GF-D8 (cell line): Measurements from ENCODE around the gene CEMIP.

Source experiments
- DNase-seq: peaks from one replicate; lab custom pipeline; 2025; lab: John Stamatoyannopoulos, UW

CEMIP gene

GRCh38 chr15:80979538-80980200, 200.5 kb downstream of the CEMIP start:
- DNase-seq: no peak

DNA sequence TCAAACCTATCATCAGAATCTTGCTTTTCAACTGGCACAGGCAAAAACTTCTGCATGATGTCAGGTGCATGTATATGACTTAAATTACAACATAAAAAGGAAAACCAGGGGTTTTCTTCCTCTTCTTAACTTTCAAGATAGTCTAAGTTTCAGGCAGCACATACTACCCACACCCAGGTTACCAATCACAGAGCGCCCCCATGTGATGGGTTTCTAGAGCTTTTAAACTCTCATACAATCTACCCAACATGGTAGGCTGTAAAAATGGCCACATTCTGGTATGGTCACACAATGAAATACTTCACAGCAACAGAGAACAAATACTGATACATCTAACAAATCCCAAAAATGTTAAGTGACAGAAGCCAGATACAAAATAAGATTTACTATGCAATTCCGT, 203.0 kb downstream of the CEMIP start:
- DNase-seq: no peak

- no peak for DNase-seq
Measured at GRCh38 chr15:80982839-80983238, 203.7 kb downstream of the CEMIP start.

- peak; percentile 67 for DNase-seq
Measured at GRCh38 chr15:80984856-80985255, 205.7 kb downstream of the CEMIP start.

DNA sequence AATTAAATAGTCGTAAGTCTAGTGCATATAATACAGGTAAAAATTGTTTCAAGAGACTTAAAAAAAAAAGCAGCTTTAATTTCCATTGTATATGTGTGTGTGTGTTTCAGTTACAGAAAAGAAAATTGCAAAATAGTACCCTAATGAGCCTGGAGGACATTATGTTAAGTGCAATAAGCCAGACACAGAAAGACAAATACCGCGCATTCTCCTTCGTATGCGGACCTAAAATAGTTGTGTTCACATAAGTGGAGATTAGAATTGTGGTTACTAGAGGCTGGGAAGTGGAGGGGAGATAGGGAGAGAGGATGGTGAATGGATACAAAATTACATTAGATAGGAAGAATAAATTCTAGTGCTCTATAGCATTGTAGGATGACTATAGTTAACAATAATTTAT, 206.8 kb downstream of the CEMIP start:
- DNase-seq: no peak

- no peak for DNase-seq
Measured at GRCh38 chr15:80986487-80986886, 207.3 kb downstream of the CEMIP start.

DNA sequence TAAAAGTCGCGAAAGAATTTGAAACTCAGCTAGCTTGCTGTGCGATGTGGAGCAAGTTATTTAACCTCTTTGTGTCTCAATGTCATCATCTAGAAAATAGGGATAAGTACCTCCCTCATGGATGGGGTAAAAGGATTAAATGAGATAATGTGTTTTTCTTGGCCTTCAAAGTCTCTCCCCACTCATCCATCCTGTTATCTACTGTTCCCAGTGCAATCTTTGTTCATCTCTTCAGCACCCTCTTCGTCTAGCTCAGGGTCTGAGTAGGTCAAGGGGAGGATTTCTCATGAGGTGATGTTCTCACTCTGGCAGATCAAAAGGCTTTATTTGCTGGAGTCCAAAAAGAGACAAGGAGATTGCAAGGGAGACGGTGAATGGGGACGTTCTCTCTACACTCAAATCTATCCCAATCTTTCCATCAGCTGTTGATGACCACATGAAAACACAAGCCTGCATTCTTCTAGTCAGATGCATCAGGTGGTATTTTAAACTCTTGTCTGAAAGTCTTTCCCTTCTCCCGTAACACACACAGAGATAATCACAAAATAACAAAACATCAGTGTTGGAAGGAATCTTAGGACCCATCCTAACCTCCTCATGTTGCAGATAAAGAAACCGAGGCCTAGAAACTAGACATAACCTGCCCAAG, 209.1 kb downstream of the CEMIP start:
- DNase-seq: no peak

GRCh38 chr15:80989081-80989517, 209.9 kb downstream of the CEMIP start:
- DNase-seq: peak; percentile 29

DNA sequence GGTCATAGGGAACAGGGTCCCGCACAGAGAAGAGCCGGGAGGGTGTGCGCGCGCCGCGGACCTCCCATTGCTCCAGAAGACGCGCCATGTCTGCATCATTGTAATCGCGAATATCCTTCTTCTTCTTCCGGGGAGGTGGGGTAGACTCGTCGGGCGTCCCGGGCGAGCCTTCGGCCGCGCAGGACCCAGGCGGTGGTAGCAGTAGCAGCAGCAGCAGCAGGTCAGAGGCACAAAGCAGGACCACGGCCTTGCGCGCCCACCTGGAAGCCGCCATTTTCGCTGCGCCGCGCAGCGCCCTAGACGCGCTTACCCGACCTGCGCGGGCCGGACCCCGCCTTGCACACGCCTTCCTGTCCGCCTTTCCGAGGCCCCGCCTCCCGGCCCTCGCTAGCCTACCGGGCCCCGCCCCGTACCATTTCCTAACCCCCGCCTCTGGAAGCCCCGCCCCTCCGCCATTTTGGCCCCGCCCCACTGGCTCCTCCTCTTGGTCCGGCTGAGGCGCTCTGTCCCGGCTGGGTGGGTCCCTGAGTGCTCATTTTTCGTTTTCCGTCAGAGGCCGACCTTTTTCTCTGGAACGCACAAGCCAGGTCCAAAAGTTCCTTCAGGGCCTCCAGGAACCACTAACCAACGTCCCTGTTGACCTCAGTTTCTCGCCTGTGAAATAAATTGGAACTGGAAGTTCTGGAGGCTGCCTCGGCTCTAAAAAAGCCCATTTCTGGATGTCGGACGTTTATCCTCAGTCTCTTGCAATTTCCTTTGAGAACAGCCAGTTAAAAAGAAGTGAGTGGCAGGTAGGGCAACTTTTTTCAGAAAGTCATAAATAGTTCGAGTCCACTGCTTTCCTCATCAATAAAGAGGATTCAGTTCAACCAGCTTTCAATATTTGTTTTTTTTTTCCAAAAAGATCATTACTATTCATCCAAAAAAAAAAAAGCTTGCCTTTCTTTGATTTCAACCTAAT, 210.6 kb downstream of the CEMIP start, which contains the start of gene MESD:
Gene MESD, minus strand, starts transcription at position 302 of the 961 bp plus-strand sequence. Its CDS starts 28 bp downstream, at position 274.
- peak; percentile 79 for DNase-seq

DNA sequence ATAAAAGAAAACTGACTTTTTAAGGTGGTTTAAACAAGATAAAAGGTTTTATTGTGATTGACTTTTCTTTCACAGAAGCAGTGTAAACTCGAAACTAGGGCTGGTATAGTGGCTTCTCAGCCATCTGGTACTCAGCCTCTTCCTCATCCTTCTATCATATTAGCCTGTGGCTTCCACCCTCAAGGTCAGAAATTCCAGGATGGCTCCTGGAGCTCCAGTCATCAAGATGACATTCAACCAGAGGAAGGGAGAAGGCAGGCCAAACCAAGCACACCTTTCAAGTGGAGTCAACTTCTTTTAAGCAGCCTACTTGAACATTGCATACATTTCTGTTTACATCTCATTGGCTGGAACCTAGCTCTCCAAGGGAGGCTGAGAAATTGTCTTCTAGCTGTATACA, 211.8 kb downstream of the CEMIP start:
- DNase-seq: no peak

DNA sequence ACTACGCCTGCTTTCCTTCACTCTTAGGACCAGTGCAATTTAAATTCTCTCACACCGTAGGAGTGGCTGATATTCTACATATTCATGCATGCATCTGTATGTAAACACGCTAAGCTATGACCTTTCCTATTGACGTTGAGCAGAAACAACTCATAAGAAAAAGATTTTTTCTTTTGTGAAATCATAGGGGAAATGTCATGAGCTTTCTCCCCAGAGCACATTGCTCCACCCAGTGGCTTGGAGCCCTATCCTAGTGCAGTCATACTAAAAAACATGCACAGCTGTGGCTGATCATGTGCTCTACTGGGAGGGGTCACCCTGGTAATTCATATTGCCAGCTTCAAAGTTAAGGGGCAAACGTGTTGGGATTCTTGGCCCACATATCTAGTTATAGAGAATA, 212.3 kb downstream of the CEMIP start:
- peak; percentile 34 for DNase-seq

DNA sequence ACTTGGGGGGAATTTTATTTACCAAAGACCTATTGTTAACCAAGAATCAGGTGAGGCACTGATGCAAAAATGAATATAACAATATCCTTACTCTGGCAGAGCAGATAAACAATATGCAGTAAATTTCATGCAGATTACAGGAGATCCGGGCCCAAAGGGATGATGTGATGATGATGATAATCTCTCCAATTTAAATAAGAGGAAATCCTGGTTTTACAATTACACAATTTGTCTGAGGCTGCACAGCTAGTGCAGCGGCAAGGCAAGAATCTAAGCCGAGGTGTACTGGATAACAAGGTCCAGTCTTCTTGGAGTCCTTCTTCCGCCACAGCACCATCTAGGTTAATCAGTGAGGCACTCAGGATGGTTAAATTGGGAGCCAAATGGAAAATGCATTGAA, 212.8 kb downstream of the CEMIP start:
- no peak for DNase-seq

- no peak for DNase-seq
Measured at GRCh38 chr15:80992441-80992840, 213.3 kb downstream of the CEMIP start.

GRCh38 chr15:80996247-80996646, 217.1 kb downstream of the CEMIP start:
- DNase-seq: peak; percentile 8

- no peak for DNase-seq
Measured at GRCh38 chr15:80997692-80998091, 218.5 kb downstream of the CEMIP start.

- DNase-seq: no peak
Measured at GRCh38 chr15:80998251-80998650, 219.1 kb downstream of the CEMIP start.

DNA sequence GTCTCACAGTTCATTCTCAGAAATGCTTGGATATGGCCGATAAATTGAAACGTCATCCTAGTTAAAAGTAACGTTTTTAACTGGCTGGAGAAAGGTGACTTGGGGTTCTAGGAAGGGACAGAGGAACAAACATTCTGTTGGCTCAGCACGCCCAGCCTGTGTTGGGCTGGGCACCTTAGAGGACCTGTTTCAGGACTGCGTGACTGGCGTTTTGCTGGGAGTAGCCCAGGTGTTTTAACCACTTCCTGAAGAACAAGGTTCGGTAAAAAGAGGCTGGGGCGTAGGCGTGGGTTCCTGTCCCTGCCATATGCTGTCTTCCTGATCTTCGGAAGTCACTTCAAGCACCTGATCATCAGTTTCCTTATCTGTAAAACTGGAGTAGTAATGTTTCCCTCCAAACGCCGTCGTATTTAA, 220.5 kb downstream of the CEMIP start:
- DNase-seq: peak; percentile 42

DNA sequence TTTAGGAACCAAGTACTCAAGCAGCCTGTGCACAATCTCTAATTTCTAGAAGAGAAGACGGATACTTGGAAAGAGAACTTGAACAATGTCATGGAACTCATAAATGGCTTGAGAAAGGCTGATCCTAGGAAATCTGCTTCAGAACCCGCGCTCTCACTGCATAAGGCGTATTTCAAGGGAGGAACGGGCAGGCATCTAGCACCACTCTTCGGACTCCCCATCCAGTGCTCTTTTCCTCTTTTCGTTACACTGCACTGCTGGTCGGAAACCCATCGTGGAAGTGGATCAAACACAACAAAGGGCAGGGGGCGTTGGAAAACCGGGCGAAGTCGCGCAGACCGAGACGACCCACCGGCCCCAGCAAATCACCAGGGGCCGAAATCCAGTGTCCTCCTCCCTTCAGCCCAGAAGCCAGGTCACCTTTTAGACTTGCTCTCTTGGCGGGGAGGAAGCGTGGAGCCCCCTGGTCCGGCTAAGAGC, 221.0 kb downstream of the CEMIP start:
- DNase-seq: no peak

GRCh38 chr15:81000624-81001151, 221.5 kb downstream of the CEMIP start, which contains the start of gene TLNRD1:
TSS of gene TLNRD1 (plus strand) at chr15:81000923. CDS start at chr15:81002272, 1,349 bp downstream.
- peak; percentile 79 for DNase-seq
